Right atrium auricular region (tissue), 2 donors: ENCODE results near the gene ZBTB16. TPM values are rescaled to one million over a fixed set of nuclear protein-coding genes. Genes with fewer than 3 reads are reported as not detected.

Experiments
- DNase-seq: peaks from one replicate; pipeline ENCODE4 v3.0.0-alpha.2; 2019; ENCODE audit warnings: low spot score
- H3K27ac ChIP-seq, 2 donors: fragments of 200-600 bp; sonication (generic); 1 replicate in 1 of 2; 2 replicates in 1 of 2; pipeline ENCODE4 v1.5.1; 2016 to 2019
- H3K27me3 ChIP-seq, 2 donors: fragments of 200-600 bp; sonication (generic); one replicate each; pipeline versions ENCODE4 v1.5.1 to v1.6.0; 2017 to 2019
- H3K36me3 ChIP-seq: fragments of 200-600 bp; sonication (generic); one replicate; pipeline ENCODE4 v1.5.1; 2016
- H3K4me1 ChIP-seq, 2 donors: fragments of 200-600 bp; sonication (generic); one replicate each; pipeline versions ENCODE4 v1.5.1 to v1.6.0; 2017 to 2019
- H3K4me3 ChIP-seq, 2 donors: fragments of 200-600 bp; sonication (generic); 1 replicate in 1 of 2; 2 replicates in 1 of 2; pipeline ENCODE4 v1.5.1; 2017 to 2019; ENCODE audit warnings: mild to moderate bottlenecking in 1 of 2, moderate library complexity in 1 of 2
- H3K9me3 ChIP-seq, 2 donors: fragments of 200-600 bp; sonication (generic); one replicate each; pipeline ENCODE4 v1.5.1; 2019
- CTCF ChIP-seq, 2 donors: fragments of 200-600 bp; sonication (generic); IDR thresholded peaks; one replicate each; pipeline ENCODE4 v1.5.1; 2019; ENCODE audit warnings: antibody characterized with exemption in 2 of 2
- total RNA-seq, 2 donors: library from RNA; depleted of rRNA; stranded (reverse); fragments of >200 nt; gene quantifications; one replicate each; pipeline ENCODE4 v1.1.0, GENCODE V29; 2016

ZBTB16 gene
- total RNA-seq, 2 donors from 2014 or later, result 65.5 to 101 TPM

DNA sequence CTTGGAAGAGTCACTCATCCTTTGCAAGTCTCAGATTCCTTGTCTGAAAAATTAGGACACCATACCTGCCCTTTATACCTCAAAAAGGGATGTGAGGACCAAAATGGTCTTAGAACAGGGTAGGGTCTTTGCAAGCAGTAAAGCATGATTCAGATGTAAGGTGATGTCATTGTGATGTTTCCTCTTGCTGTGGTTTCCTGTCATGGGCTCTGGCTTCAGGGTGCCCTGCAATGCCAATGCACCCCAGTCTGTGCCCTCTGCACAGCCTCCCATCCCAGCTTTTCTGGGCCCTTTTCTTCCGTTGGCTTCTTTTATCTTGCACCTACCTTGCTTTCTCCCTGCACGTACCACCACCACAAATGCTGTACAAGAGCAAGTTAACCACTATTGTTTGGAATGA, 148.9 kb downstream of the ZBTB16 start:
- H3K9me3 ChIP-seq, result no peaks in the 10 kb centered on the region
- no peaks in the 10 kb centered on the region for H3K27me3 ChIP-seq
- peaks cover 73% of the 10 kb centered on the region for H3K36me3 ChIP-seq
- H3K27ac ChIP-seq, result no peak overlapping the region
- no peak overlapping the region for H3K4me3 ChIP-seq
- no peak for TF ChIP-seq CTCF (IDR thresholded peaks at IDR 0.05)
- DNase-seq, result no peak
- H3K4me1 ChIP-seq, result peaks cover 0 to 42% of the 10 kb centered on the region in 2 donors

DNA sequence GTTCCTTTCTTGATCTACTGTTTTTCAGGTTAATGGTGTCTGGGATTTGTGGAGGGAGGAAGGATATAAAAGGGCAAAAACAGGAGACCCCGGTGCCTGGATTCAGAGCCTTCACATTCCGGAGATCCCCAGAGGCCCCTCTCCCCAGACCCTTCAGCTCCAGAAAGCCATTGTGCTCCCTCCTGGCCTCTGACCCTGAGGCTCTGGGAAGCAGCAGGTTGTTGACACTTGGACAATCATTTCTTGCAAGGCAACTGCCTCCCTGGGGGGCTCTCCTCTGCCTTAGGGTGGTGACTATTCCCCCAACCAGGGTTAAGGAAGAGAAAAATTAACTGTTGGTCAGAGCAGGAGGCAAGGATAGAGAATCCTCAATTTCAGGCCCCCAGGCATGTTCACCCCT, 149.8 kb downstream of the ZBTB16 start:
- no peak for DNase-seq
- H3K9me3 ChIP-seq, result no peaks in the 10 kb centered on the region
- no peak overlapping the region for H3K4me3 ChIP-seq
- H3K36me3 ChIP-seq, result peaks cover 73% of the 10 kb centered on the region
- H3K27me3 ChIP-seq, result no peaks in the 10 kb centered on the region
- peaks cover 0 to 52% of the 10 kb centered on the region in 2 donors for H3K4me1 ChIP-seq
- TF ChIP-seq CTCF (IDR thresholded peaks at IDR 0.05), result no peak
- no peak overlapping the region for H3K27ac ChIP-seq

- Histone ChIP-seq H3K4me3 (no peak overlapping the region), H3K27ac (no peak overlapping the region), H3K9me3 (no peaks in the 10 kb centered on the region), H3K4me1 (peaks cover 0 to 57% of the 10 kb centered on the region in 2 donors), H3K27me3 (no peaks in the 10 kb centered on the region), H3K36me3 (peaks cover 68% of the 10 kb centered on the region)
- no peak for TF ChIP-seq CTCF (IDR thresholded peaks at IDR 0.05)
- DNase-seq, result no peak
Observed at GRCh38 chr11:114209904-114210303, 150.4 kb downstream of the ZBTB16 start.

GRCh38 chr11:114211444-114212121, 152.1 kb downstream of the ZBTB16 start:
- peaks cover 54% of the 10 kb centered on the region for H3K36me3 ChIP-seq
- H3K4me1 ChIP-seq, result peaks cover 0 to 65% of the 10 kb centered on the region in 2 donors
- no peaks in the 10 kb centered on the region for H3K27me3 ChIP-seq
- TF ChIP-seq CTCF (IDR thresholded peaks at IDR 0.05), result no peak
- no peak overlapping the region for H3K4me3 ChIP-seq
- no peak overlapping the region for H3K27ac ChIP-seq
- DNase-seq, result no peak
- no peaks in the 10 kb centered on the region for H3K9me3 ChIP-seq

GRCh38 chr11:114213622-114214021, 154.1 kb downstream of the ZBTB16 start:
- Histone ChIP-seq H3K27ac (no peak overlapping the region), H3K4me3 (no peak overlapping the region), H3K9me3 (no peaks in the 10 kb centered on the region), H3K27me3 (no peaks in the 10 kb centered on the region), H3K4me1 (peaks cover 0 to 81% of the 10 kb centered on the region in 2 donors), H3K36me3 (peaks cover 49% of the 10 kb centered on the region)
- no peak for DNase-seq
- no peak for TF ChIP-seq CTCF (IDR thresholded peaks at IDR 0.05)

DNA sequence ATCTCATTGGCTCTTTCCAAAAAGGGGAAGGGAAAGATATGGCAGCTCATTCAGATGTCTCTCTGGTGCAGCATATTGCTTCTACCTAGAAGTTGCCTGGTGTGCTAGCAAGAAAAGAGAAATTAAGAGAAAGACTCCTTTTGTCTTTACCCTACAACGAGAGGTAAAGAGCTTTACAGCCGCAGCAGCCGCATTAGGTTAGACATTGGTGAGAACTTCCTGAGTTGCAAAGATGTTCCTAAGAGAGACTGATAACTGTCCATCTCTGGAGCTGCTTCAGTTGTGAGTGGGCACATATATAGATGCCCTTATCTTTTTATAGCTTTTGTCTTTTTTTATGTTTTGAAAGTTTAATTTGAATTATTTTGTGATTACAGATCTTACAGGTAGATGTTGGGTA, 155.9 kb downstream of the ZBTB16 start:
- peaks cover 33% of the 10 kb centered on the region for H3K36me3 ChIP-seq
- H3K4me3 ChIP-seq, result no peak overlapping the region
- no peak for TF ChIP-seq CTCF (IDR thresholded peaks at IDR 0.05)
- H3K27me3 ChIP-seq, result no peaks in the 10 kb centered on the region
- H3K9me3 ChIP-seq, result no peaks in the 10 kb centered on the region
- peaks cover 0 to 94% of the 10 kb centered on the region in 2 donors for H3K4me1 ChIP-seq
- no peak for DNase-seq
- H3K27ac ChIP-seq, result peak overlapping the region; percentile 40 to 71
